SK-N-SH (cell line): ENCODE measurements around the gene COL4A5. TPM values are rescaled to one million over a fixed set of nuclear protein-coding genes. Genes with fewer than 3 reads are reported as not detected.

Experiments used
- CTCF ChIA-PET: fragments of 300-600, 350-600 bp; formaldehyde crosslinking; extraction: SDS; loops from one replicate; lab custom pipeline; 2021; lab: Yijun Ruan, JAX
- POLR2A ChIA-PET: fragments of 350-600 bp; sonication (Branson Sonifier 250); formaldehyde crosslinking; extraction: SDS; loops from one replicate; lab custom pipeline; 2020; ENCODE audit warnings: antibody characterized with exemption, inconsistent platforms; lab: Yijun Ruan, JAX
- DNase-seq: peaks from one replicate; pipeline ENCODE4 v3.0.0; 2012
- H2AFZ ChIP-seq: fragments of 200-600 bp; sonication (generic); 2 replicates; pipeline ENCODE4 v1.8.1; 2016; ENCODE audit warnings: antibody characterized with exemption, mild to moderate bottlenecking, low read depth
- H3F3A ChIP-seq: fragments of 200-600 bp; sonication (generic); replicated peaks from 2 replicates; pipeline ENCODE3; 2016; ENCODE audit warnings: antibody characterized with exemption, mild to moderate bottlenecking; ENCODE audit not compliant: insufficient read depth
- H3K27ac ChIP-seq, 2 experiments: fragments of 200-500 bp in 1 of 2; fragments of 200-600 bp in 1 of 2; sonication (Bioruptor generic) in 1 of 2; sonication (generic), shearing (Covaris generic) in 1 of 2; 2 replicates each; pipeline versions ENCODE4 v1.5.1 to v1.6.1; 2014 to 2016; ENCODE audit warnings: low read depth in 2 of 2, inconsistent platforms in 1 of 2, low read length in 1 of 2, mild to moderate bottlenecking in 1 of 2, mixed read lengths in 1 of 2
- H3K27me3 ChIP-seq: fragments of 200-600 bp; sonication (generic), shearing (Covaris generic); 2 replicates; pipeline ENCODE4 v1.6.1; 2016; ENCODE audit warnings: mixed run types; ENCODE audit not compliant: insufficient read depth
- H3K36me3 ChIP-seq, 2 experiments: fragments of 200-500 bp in 1 of 2; fragments of 200-600 bp in 1 of 2; sonication (Bioruptor generic) in 1 of 2; sonication (generic) in 1 of 2; replicated peaks in 1 of 2; 2 replicates each; pipeline versions ENCODE3 to v1.5.1; 2014 to 2016; ENCODE audit warnings: low read length in 1 of 2, mild to moderate bottlenecking in 1 of 2; ENCODE audit not compliant: insufficient read depth in 2 of 2, control insufficient read depth in 1 of 2
- H3K4me1 ChIP-seq, 2 experiments: fragments of 200-500 bp in 1 of 2; fragments of 200-600 bp in 1 of 2; sonication (Bioruptor generic) in 1 of 2; sonication (generic), shearing (Covaris generic) in 1 of 2; 2 replicates each; pipeline versions ENCODE4 v1.5.1 to v1.6.1; 2014 to 2016; ENCODE audit warnings: low read depth in 1 of 2, low read length in 1 of 2, mixed run types in 1 of 2; ENCODE audit not compliant: insufficient read depth in 2 of 2, control insufficient read depth in 1 of 2
- H3K4me2 ChIP-seq: fragments of 200-600 bp; sonication (generic), shearing (Covaris generic); 2 replicates; pipeline ENCODE4 v1.6.1; 2017; ENCODE audit warnings: mixed run types
- H3K4me3 ChIP-seq, 2 experiments: fragments of 200-500 bp in 1 of 2; fragments of 200-600 bp in 1 of 2; sonication (Bioruptor generic) in 1 of 2; sonication (generic), shearing (Covaris generic) in 1 of 2; 2 replicates each; pipeline versions ENCODE4 v1.5.1 to v1.8.1; 2014 to 2016; ENCODE audit warnings: low read depth in 2 of 2, inconsistent platforms in 1 of 2, low read length in 1 of 2, mild to moderate bottlenecking in 1 of 2, mixed read lengths in 1 of 2, moderate library complexity in 1 of 2
- H3K79me2 ChIP-seq: fragments of 200-600 bp; sonication (generic); 2 replicates; pipeline ENCODE4 v1.8.1; 2017; ENCODE audit warnings: mild to moderate bottlenecking; ENCODE audit not compliant: insufficient read depth
- H3K9ac ChIP-seq: fragments of 200-600 bp; sonication (generic); 2 replicates; pipeline ENCODE4 v1.6.1; 2017; ENCODE audit warnings: mixed run types
- H3K9me2 ChIP-seq: fragments of 200-600 bp; sonication (generic); 2 replicates; pipeline ENCODE4 v1.6.1; 2017; ENCODE audit warnings: mixed run types
- H3K9me3 ChIP-seq: fragments of 200-600 bp; sonication (generic); 2 replicates; pipeline ENCODE4 v1.6.1; 2017; ENCODE audit warnings: mixed run types, mild to moderate bottlenecking, moderate library complexity
- H4K20me1 ChIP-seq: fragments of 200-600 bp; sonication (generic); 2 replicates; pipeline ENCODE4 v1.6.1; 2017; ENCODE audit warnings: mild to moderate bottlenecking, mixed run types; ENCODE audit not compliant: insufficient read depth
- CHD2 ChIP-seq: fragments of 150-350 bp; IDR thresholded peaks from 2 replicates; pipeline ENCODE4 v1.6.1; 2018; ENCODE audit warnings: low read length; ENCODE audit not compliant: partially characterized antibody
- EP300 ChIP-seq, 2 experiments: IDR thresholded peaks; 2 replicates each; pipeline versions ENCODE4 v1.4.0 to v1.6.1; 2012; ENCODE audit warnings: borderline replicate concordance in 1 of 2, low read depth in 1 of 2, low read length in 1 of 2
- FOSL2 ChIP-seq: IDR thresholded peaks from 2 replicates; pipeline ENCODE4 v1.4.0; 2012; ENCODE audit warnings: low read depth, mild to moderate bottlenecking, moderate library complexity, borderline replicate concordance
- FOXM1 ChIP-seq: IDR thresholded peaks from 2 replicates; pipeline ENCODE4 v1.4.0; 2012; ENCODE audit warnings: low read depth, mild to moderate bottlenecking
- GATA2 ChIP-seq: sonication (generic); formaldehyde crosslinking; IDR thresholded peaks from 2 replicates; pipeline ENCODE4 v1.5.0; 2020; ENCODE audit warnings: mild to moderate bottlenecking, missing genetic modification reagents
- MEF2A ChIP-seq: IDR thresholded peaks from 2 replicates; pipeline ENCODE4 v1.4.0; 2012; ENCODE audit warnings: low read depth, borderline replicate concordance
- MXI1 ChIP-seq: IDR thresholded peaks from 2 replicates; pipeline ENCODE4 v1.6.1; 2012; ENCODE audit warnings: mild to moderate bottlenecking, low read depth, low read length, improper control_type of control experiment
- NRF1 ChIP-seq: IDR thresholded peaks from 2 replicates; pipeline ENCODE4 v1.6.1; 2012; ENCODE audit warnings: low read depth, mild to moderate bottlenecking, low read length
- POLR2AphosphoS5 ChIP-seq: IDR thresholded peaks from 2 replicates; pipeline ENCODE4 v1.6.1; 2012; ENCODE audit warnings: low read depth, low read length
- RCOR1 ChIP-seq: fragments of 150-350 bp; IDR thresholded peaks from 2 replicates; pipeline ENCODE4 v1.6.1; 2017; ENCODE audit warnings: antibody characterized with exemption, low read length
- RFX5 ChIP-seq: IDR thresholded peaks from 2 replicates; pipeline ENCODE4 v1.6.1; 2012; ENCODE audit warnings: mild to moderate bottlenecking, improper control_type of control experiment, low read length
- SMC3 ChIP-seq: IDR thresholded peaks from 2 replicates; pipeline ENCODE4 v1.6.1; 2012; ENCODE audit warnings: low read depth, low read length, improper control_type of control experiment
- TCF12 ChIP-seq: IDR thresholded peaks from 2 replicates; pipeline ENCODE4 v1.4.0; 2012
- TEAD4 ChIP-seq: IDR thresholded peaks from 2 replicates; pipeline ENCODE4 v1.4.0; 2012; ENCODE audit warnings: mild to moderate bottlenecking, borderline replicate concordance; ENCODE audit not compliant: insufficient read depth
- USF2 ChIP-seq: fragments of 150-350 bp; IDR thresholded peaks from 2 replicates; pipeline ENCODE4 v1.6.1; 2017; ENCODE audit warnings: antibody characterized with exemption, low read length, low read depth, borderline replicate concordance
- YY1 ChIP-seq: IDR thresholded peaks from 2 replicates; pipeline ENCODE4 v1.4.0; 2012; ENCODE audit warnings: low read depth, mild to moderate bottlenecking
- WGBS: methylation state at CpG from one replicate; pipeline ENCODE4 v1.1.6; 2017; ENCODE audit warnings: low lambda C conversion rate; 5-methylcytosine and 5-hydroxymethylcytosine counted together
- polyA plus RNA-seq, 3 experiments: library from polyadenylated mRNA; depleted of rRNA; stranded (reverse); fragments of >200 nt; gene quantifications; 2 replicates each; pipeline ENCODE4 v1.2.3, GENCODE V29; 2012
- TF ChIP-seq, protein P1 (sequence below): IDR thresholded peaks from 2 replicates; pipeline ENCODE4 v1.6.1; 2012; ENCODE audit warnings: mild to moderate bottlenecking, low read depth, low read length, moderate library complexity
- TF ChIP-seq, protein P2 (sequence below): IDR thresholded peaks from 2 replicates; pipeline ENCODE4; 2012
- TF ChIP-seq, protein P3 (sequence below): IDR thresholded peaks from 2 replicates; pipeline ENCODE4 v1.4.0; 2012; ENCODE audit warnings: low read depth, borderline replicate concordance

COL4A5 gene
- polyA plus RNA-seq, 1 of the 3 experiments (the other 2 are of a cell fraction) = 0.02 TPM

- H2AFZ ChIP-seq = no peak overlapping the region
- H3F3A ChIP-seq = no peaks in the 10 kb centered on the region
- no peak overlapping the region for H3K4me3 ChIP-seq
- no peak for DNase-seq
- no peaks in the 10 kb centered on the region for H3K79me2 ChIP-seq
- 15% methylated on average over 1 of the region's 1 CpG for WGBS
- ChIA-PET CTCF (no interaction called here), POLR2A (no interaction called here)
- no peak overlapping the region for H3K9ac ChIP-seq
- TF ChIP-seq, protein P1, sequence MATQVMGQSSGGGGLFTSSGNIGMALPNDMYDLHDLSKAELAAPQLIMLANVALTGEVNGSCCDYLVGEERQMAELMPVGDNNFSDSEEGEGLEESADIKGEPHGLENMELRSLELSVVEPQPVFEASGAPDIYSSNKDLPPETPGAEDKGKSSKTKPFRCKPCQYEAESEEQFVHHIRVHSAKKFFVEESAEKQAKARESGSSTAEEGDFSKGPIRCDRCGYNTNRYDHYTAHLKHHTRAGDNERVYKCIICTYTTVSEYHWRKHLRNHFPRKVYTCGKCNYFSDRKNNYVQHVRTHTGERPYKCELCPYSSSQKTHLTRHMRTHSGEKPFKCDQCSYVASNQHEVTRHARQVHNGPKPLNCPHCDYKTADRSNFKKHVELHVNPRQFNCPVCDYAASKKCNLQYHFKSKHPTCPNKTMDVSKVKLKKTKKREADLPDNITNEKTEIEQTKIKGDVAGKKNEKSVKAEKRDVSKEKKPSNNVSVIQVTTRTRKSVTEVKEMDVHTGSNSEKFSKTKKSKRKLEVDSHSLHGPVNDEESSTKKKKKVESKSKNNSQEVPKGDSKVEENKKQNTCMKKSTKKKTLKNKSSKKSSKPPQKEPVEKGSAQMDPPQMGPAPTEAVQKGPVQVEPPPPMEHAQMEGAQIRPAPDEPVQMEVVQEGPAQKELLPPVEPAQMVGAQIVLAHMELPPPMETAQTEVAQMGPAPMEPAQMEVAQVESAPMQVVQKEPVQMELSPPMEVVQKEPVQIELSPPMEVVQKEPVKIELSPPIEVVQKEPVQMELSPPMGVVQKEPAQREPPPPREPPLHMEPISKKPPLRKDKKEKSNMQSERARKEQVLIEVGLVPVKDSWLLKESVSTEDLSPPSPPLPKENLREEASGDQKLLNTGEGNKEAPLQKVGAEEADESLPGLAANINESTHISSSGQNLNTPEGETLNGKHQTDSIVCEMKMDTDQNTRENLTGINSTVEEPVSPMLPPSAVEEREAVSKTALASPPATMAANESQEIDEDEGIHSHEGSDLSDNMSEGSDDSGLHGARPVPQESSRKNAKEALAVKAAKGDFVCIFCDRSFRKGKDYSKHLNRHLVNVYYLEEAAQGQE = no peak
- TF ChIP-seq SMC3 = no peak
- no peak for TF ChIP-seq TEAD4
- TF ChIP-seq RFX5 = no peak
- no peak for TF ChIP-seq RCOR1
- no peak for TF ChIP-seq MEF2A
- no peak for TF ChIP-seq USF2
- no peak for TF ChIP-seq YY1
- no peak for TF ChIP-seq FOXM1
- TF ChIP-seq, protein P2, sequence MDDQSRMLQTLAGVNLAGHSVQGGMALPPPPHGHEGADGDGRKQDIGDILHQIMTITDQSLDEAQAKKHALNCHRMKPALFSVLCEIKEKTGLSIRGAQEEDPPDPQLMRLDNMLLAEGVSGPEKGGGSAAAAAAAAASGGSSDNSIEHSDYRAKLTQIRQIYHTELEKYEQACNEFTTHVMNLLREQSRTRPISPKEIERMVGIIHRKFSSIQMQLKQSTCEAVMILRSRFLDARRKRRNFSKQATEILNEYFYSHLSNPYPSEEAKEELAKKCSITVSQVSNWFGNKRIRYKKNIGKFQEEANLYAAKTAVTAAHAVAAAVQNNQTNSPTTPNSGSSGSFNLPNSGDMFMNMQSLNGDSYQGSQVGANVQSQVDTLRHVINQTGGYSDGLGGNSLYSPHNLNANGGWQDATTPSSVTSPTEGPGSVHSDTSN = no peak
- TF ChIP-seq NRF1 = no peak
- TF ChIP-seq EP300 (IDR thresholded peaks at IDR 0.05; ENCODE audit: borderline replicate concordance in 1 of 2, low read depth in 1 of 2, low read length in 1 of 2) = no peak
- no peak for TF ChIP-seq FOSL2
- no peak for TF ChIP-seq GATA2 (CRISPR knock-in tag)
- no peak for TF ChIP-seq TCF12
- TF ChIP-seq CHD2 = no peak
- TF ChIP-seq POLR2AphosphoS5 = no peak
- TF ChIP-seq, protein P3, sequence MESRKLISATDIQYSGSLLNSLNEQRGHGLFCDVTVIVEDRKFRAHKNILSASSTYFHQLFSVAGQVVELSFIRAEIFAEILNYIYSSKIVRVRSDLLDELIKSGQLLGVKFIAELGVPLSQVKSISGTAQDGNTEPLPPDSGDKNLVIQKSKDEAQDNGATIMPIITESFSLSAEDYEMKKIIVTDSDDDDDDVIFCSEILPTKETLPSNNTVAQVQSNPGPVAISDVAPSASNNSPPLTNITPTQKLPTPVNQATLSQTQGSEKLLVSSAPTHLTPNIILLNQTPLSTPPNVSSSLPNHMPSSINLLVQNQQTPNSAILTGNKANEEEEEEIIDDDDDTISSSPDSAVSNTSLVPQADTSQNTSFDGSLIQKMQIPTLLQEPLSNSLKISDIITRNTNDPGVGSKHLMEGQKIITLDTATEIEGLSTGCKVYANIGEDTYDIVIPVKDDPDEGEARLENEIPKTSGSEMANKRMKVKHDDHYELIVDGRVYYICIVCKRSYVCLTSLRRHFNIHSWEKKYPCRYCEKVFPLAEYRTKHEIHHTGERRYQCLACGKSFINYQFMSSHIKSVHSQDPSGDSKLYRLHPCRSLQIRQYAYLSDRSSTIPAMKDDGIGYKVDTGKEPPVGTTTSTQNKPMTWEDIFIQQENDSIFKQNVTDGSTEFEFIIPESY = no peak
- no peak for TF ChIP-seq MXI1
- no peaks in the 10 kb centered on the region for H4K20me1 ChIP-seq
- no peak overlapping the region for H3K27ac ChIP-seq
- H3K9me3 ChIP-seq = no peaks in the 10 kb centered on the region
- no peaks in the 10 kb centered on the region for H3K36me3 ChIP-seq
- no peaks in the 10 kb centered on the region for H3K9me2 ChIP-seq
- peaks cover 16% of the 10 kb centered on the region; the same call in 1 of the 2 replicates for H3K27me3 ChIP-seq
- H3K4me2 ChIP-seq = no peak overlapping the region
- H3K4me1 ChIP-seq = no peaks in the 10 kb centered on the region
Observed at GRCh38 chrX:108420481-108420880, 19.2 kb upstream of the COL4A5 start.
